Peyer's patch (tissue), 4 donors: ENCODE data around the gene ANTXR1. TPM values are rescaled to one million over a fixed set of nuclear protein-coding genes. Genes with fewer than 3 reads are reported as not detected.

Experiments used
- DNase-seq, 3 donors: peaks; one replicate each; pipeline ENCODE4 v3.0.0-alpha.2; 2017 to 2019
- H3K27ac ChIP-seq, 4 donors: fragments of 200-600 bp; sonication (generic); one replicate each; pipeline ENCODE4 v1.5.1; 2016 to 2019
- H3K27me3 ChIP-seq, 2 donors: fragments of 200-600 bp; sonication (generic); one replicate each; pipeline ENCODE4 v1.5.1; 2019
- H3K36me3 ChIP-seq, 3 donors: fragments of 200-600 bp; sonication (generic); one replicate each; pipeline ENCODE4 v1.5.1; 2016 to 2019
- H3K4me1 ChIP-seq, 4 donors: fragments of 200-600 bp; sonication (generic); one replicate each; pipeline ENCODE4 v1.5.1; 2016 to 2019
- H3K4me3 ChIP-seq, 4 donors: fragments of 200-600 bp; sonication (generic); 1 replicate in 3 of 4; 2 replicates in 1 of 4; pipeline ENCODE4 v1.5.1; 2016 to 2019; ENCODE audit warnings: mild to moderate bottlenecking in 1 of 4
- H3K9me3 ChIP-seq, 4 donors: fragments of 200-600 bp; sonication (generic); one replicate each; pipeline ENCODE4 v1.5.1; 2016 to 2019; ENCODE audit warnings: mild to moderate bottlenecking in 1 of 4
- POLR2A ChIP-seq, 2 donors: fragments of 450-650 bp; IDR thresholded peaks; one replicate each; pipeline ENCODE4 v1.5.1; 2017; ENCODE audit warnings: antibody characterized with exemption in 2 of 2, mild to moderate bottlenecking in 2 of 2, moderate library complexity in 2 of 2
- total RNA-seq, 4 donors: library from RNA; depleted of rRNA; stranded (reverse); fragments of >200 nt; gene quantifications; one replicate each; pipeline ENCODE4 v1.1.0, GENCODE V29; 2016
- TF ChIP-seq, protein P1 (sequence below), 6 experiments: fragments of 450-650 bp in 4 of 6; fragments of 200-600 bp in 2 of 6; sonication (generic) in 1 of 6; IDR thresholded peaks; one replicate each; pipeline ENCODE4 v1.5.1; 2017 to 2019; ENCODE audit warnings: antibody characterized with exemption in 6 of 6, mild to moderate bottlenecking in 3 of 6, moderate library complexity in 1 of 6

ANTXR1 gene
- total RNA-seq, 4 donors from 2014 or later: 5.4 to 39.6 (median 25.0) TPM

DNA sequence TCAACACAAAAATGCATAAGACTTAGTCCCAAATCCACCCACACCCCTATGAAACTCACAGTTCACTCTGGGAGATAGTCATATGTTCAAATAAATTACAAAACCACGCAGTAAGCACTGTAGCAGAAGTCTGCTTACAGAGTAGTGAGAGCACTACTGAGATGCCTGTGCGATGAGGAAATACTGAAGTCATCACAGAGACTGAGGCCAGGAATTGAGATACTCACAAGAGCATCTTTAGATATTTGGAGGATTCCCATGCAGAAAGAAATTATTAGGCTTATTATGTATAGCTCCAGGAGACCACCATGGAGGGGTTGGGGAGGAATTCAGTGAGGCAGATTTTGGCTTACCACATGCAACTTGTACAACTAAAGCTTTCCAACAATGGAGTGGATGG is 82.3 kb downstream of the ANTXR1 start:
- H3K27ac ChIP-seq: peak overlapping the region in 3 of 4 donors; percentile 10 to 57 (median 22)
- H3K4me1 ChIP-seq: peaks cover 0 to 9% (median 0%) of the 10 kb centered on the region in 4 donors
- H3K36me3 ChIP-seq: no peaks in the 10 kb centered on the region
- H3K4me3 ChIP-seq: no peak overlapping the region
- no peaks in the 10 kb centered on the region for H3K27me3 ChIP-seq
- no peak for DNase-seq
- H3K9me3 ChIP-seq: no peaks in the 10 kb centered on the region
- TF ChIP-seq, protein P1, sequence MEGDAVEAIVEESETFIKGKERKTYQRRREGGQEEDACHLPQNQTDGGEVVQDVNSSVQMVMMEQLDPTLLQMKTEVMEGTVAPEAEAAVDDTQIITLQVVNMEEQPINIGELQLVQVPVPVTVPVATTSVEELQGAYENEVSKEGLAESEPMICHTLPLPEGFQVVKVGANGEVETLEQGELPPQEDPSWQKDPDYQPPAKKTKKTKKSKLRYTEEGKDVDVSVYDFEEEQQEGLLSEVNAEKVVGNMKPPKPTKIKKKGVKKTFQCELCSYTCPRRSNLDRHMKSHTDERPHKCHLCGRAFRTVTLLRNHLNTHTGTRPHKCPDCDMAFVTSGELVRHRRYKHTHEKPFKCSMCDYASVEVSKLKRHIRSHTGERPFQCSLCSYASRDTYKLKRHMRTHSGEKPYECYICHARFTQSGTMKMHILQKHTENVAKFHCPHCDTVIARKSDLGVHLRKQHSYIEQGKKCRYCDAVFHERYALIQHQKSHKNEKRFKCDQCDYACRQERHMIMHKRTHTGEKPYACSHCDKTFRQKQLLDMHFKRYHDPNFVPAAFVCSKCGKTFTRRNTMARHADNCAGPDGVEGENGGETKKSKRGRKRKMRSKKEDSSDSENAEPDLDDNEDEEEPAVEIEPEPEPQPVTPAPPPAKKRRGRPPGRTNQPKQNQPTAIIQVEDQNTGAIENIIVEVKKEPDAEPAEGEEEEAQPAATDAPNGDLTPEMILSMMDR (IDR thresholded peaks at IDR 0.05): no peak
- TF ChIP-seq POLR2A (IDR thresholded peaks at IDR 0.05): no peak

- Histone ChIP-seq H3K27me3 (no peaks in the 10 kb centered on the region), H3K4me1 (peaks cover 0 to 9% (median 0%) of the 10 kb centered on the region in 4 donors), H3K36me3 (no peaks in the 10 kb centered on the region), H3K27ac (no peak overlapping the region), H3K9me3 (no peaks in the 10 kb centered on the region), H3K4me3 (no peak overlapping the region)
- TF ChIP-seq, protein P1 (IDR thresholded peaks at IDR 0.05): no peak
- no peak for TF ChIP-seq POLR2A (IDR thresholded peaks at IDR 0.05)
- DNase-seq: no peak
Measured at GRCh38 chr2:69096326-69097095, 83.5 kb downstream of the ANTXR1 start.

- Histone ChIP-seq H3K27me3 (no peaks in the 10 kb centered on the region), H3K36me3 (no peaks in the 10 kb centered on the region), H3K4me3 (no peak overlapping the region), H3K9me3 (no peaks in the 10 kb centered on the region), H3K27ac (peak overlapping the region in 1 of 4 donors; percentile 29), H3K4me1 (peaks cover 0 to 9% (median 0%) of the 10 kb centered on the region in 4 donors)
- TF ChIP-seq, protein P1 (IDR thresholded peaks at IDR 0.05): no peak
- no peak for TF ChIP-seq POLR2A (IDR thresholded peaks at IDR 0.05)
- DNase-seq: no peak
Measured at GRCh38 chr2:69097148-69097610, 84.2 kb downstream of the ANTXR1 start.

DNA sequence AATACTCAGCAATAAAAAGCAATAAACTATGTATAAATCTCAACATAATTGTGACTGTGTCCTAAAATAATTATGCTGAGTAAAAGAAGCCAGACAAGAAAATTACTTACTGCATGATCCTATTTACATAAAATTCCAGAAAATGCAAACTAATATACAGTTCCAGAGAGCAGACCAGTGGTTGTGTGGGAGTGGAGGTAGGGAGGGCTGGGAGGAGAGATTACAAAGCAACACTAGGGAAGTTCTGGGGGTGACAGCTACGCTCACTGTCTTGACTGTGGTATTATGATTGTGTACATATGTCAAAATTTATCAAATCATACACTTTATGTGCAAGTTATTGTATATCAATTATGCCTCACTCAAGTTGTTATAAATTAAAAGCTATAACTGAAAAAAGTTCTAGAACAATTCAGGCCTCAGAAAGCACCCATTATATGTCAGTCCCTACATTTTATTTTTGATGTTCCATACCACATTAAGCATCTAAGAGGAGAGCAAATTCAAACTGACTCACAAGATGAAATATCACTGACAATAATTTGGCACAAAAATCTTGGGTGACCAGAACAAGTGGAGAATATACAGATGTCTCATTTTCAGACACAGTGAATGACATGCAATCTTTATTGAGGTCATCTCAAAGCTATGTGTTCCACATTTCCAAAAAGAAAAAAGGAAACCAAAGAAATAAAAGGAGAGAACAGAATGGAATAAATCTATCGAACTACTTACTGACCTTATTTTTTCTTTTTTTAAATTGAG is 85.1 kb downstream of the ANTXR1 start:
- TF ChIP-seq, protein P1 (IDR thresholded peaks at IDR 0.05): no peak
- TF ChIP-seq POLR2A (IDR thresholded peaks at IDR 0.05): no peak
- Histone ChIP-seq H3K9me3 (no peaks in the 10 kb centered on the region), H3K4me1 (peaks cover 0 to 9% (median 0%) of the 10 kb centered on the region in 4 donors), H3K27ac (no peak overlapping the region), H3K4me3 (no peak overlapping the region), H3K36me3 (no peaks in the 10 kb centered on the region), H3K27me3 (no peaks in the 10 kb centered on the region)
- no peak for DNase-seq

- no peak for DNase-seq
- Histone ChIP-seq H3K27me3 (no peaks in the 10 kb centered on the region), H3K9me3 (no peaks in the 10 kb centered on the region), H3K27ac (peak overlapping the region in 1 of 4 donors; percentile 28), H3K36me3 (no peaks in the 10 kb centered on the region), H3K4me3 (no peak overlapping the region), H3K4me1 (peaks cover 0 to 9% (median 0%) of the 10 kb centered on the region in 4 donors)
- TF ChIP-seq POLR2A (IDR thresholded peaks at IDR 0.05): no peak
- TF ChIP-seq, protein P1 (IDR thresholded peaks at IDR 0.05): no peak
Measured at GRCh38 chr2:69099541-69099940, 86.6 kb downstream of the ANTXR1 start.
